ENCODE measurements around the gene COMMD8.

Gene COMMD8

GRCh38 chr4:47473141-47473750 lies 9.7 kb upstream of the COMMD8 start:
- in situ Hi-C loops (cut with MboI; ENCODE audit: low sequenced_read_pairs): no loop called here

- in situ Hi-C loops (cut with MboI; ENCODE audit: low sequenced_read_pairs): no loop called here
These were observed 8.1 kb upstream of the COMMD8 start for GRCh38 chr4:47471591-47471990.

- in situ Hi-C loops (cut with MboI; ENCODE audit: low sequenced_read_pairs): no loop called here
These were observed 7.6 kb upstream of the COMMD8 start for GRCh38 chr4:47471064-47471463.

- in situ Hi-C loops (cut with MboI; ENCODE audit: low sequenced_read_pairs): no loop called here
These were observed 6.4 kb upstream of the COMMD8 start for GRCh38 chr4:47469951-47470350.

- in situ Hi-C loops (cut with MboI; ENCODE audit: low sequenced_read_pairs): no loop called here
These were observed 5.3 kb upstream of the COMMD8 start for GRCh38 chr4:47468706-47469365.

- in situ Hi-C loops (cut with MboI; ENCODE audit: low sequenced_read_pairs): no loop called here
These were observed 2.7 kb upstream of the COMMD8 start for GRCh38 chr4:47466056-47466785.

GRCh38 chr4:47465004-47465403 lies 1.5 kb upstream of the COMMD8 start:
- in situ Hi-C loops (cut with MboI; ENCODE audit: low sequenced_read_pairs): no loop called here

GRCh38 chr4:47462799-47463234 lies 685 bp downstream of the COMMD8 start:
- in situ Hi-C loops (cut with MboI; ENCODE audit: low sequenced_read_pairs): no loop called here

GRCh38 chr4:47451657-47452056 lies 11.8 kb downstream of the COMMD8 start:
- in situ Hi-C loops (cut with MboI; ENCODE audit: low sequenced_read_pairs): no loop called here

GRCh38 chr4:47444031-47444430 lies 19.5 kb downstream of the COMMD8 start:
- in situ Hi-C loops (cut with MboI; ENCODE audit: low sequenced_read_pairs): no loop called here

- in situ Hi-C loops (cut with MboI; ENCODE audit: low sequenced_read_pairs): no loop called here
These were observed 20.5 kb downstream of the COMMD8 start for GRCh38 chr4:47442980-47443379.

- in situ Hi-C loops (cut with MboI; ENCODE audit: low sequenced_read_pairs): no loop called here
These were observed 28.6 kb downstream of the COMMD8 start for GRCh38 chr4:47434931-47435330.

- in situ Hi-C loops (cut with MboI; ENCODE audit: low sequenced_read_pairs): no loop called here
These were observed 30.8 kb downstream of the COMMD8 start for GRCh38 chr4:47432749-47433148.

GRCh38 chr4:47427935-47428334 lies 35.6 kb downstream of the COMMD8 start:
- in situ Hi-C loops (cut with MboI; ENCODE audit: low sequenced_read_pairs): no loop called here

GRCh38 chr4:47425628-47426027 lies 37.9 kb downstream of the COMMD8 start:
- in situ Hi-C loops (cut with MboI; ENCODE audit: low sequenced_read_pairs): no loop called here

- in situ Hi-C loops (cut with MboI; ENCODE audit: low sequenced_read_pairs): no loop called here
These were observed 44.2 kb downstream of the COMMD8 start for GRCh38 chr4:47419296-47419695.

- in situ Hi-C loops (cut with MboI; ENCODE audit: low sequenced_read_pairs): no loop called here
These were observed 45.4 kb downstream of the COMMD8 start for GRCh38 chr4:47418147-47418546.

- in situ Hi-C loops (cut with MboI; ENCODE audit: low sequenced_read_pairs): no loop called here
These were observed 47.8 kb downstream of the COMMD8 start for GRCh38 chr4:47415719-47416118.

- in situ Hi-C loops (cut with MboI; ENCODE audit: low sequenced_read_pairs): no loop called here
These were observed 50.0 kb downstream of the COMMD8 start for GRCh38 chr4:47413521-47413920.

GRCh38 chr4:47410271-47410670 lies 53.2 kb downstream of the COMMD8 start:
- in situ Hi-C loops (cut with MboI; ENCODE audit: low sequenced_read_pairs): no loop called here

- in situ Hi-C loops (cut with MboI; ENCODE audit: low sequenced_read_pairs): no loop called here
These were observed 57.1 kb downstream of the COMMD8 start for GRCh38 chr4:47406408-47406807.
